Ishikawa (cell line): ENCODE data around the gene AMH.

Source experiments
- CEBPB ChIP-seq: IDR thresholded peaks from 2 replicates; pipeline ENCODE4 v1.6.1; 2012
- CREB1 ChIP-seq: IDR thresholded peaks from 2 replicates; pipeline ENCODE4 v1.6.1; 2012; ENCODE audit warnings: low read depth
- EGR1 ChIP-seq: IDR thresholded peaks from 2 replicates; pipeline ENCODE4 v1.6.1; 2012
- EP300 ChIP-seq: IDR thresholded peaks from 2 replicates; pipeline ENCODE4 v1.6.1; 2012; ENCODE audit warnings: borderline replicate concordance
- FOXM1 ChIP-seq: IDR thresholded peaks from 2 replicates; pipeline ENCODE4 v1.6.1; 2012; ENCODE audit warnings: low read depth, borderline replicate concordance
- MAX ChIP-seq: IDR thresholded peaks from 2 replicates; pipeline ENCODE4 v1.6.1; 2012
- NFIC ChIP-seq: IDR thresholded peaks from 2 replicates; pipeline ENCODE4 v1.6.1; 2012
- RAD21 ChIP-seq: IDR thresholded peaks from 2 replicates; pipeline ENCODE4 v1.6.1; 2012; ENCODE audit warnings: low read depth
- REST ChIP-seq: IDR thresholded peaks from 2 replicates; pipeline ENCODE4 v1.6.1; 2012; ENCODE audit warnings: low read depth, mild to moderate bottlenecking
- TAF1 ChIP-seq: IDR thresholded peaks from 2 replicates; pipeline ENCODE4 v1.6.1; 2012; ENCODE audit warnings: low read depth, mild to moderate bottlenecking
- TCF12 ChIP-seq: IDR thresholded peaks from 2 replicates; pipeline ENCODE4 v1.6.1; 2012; ENCODE audit warnings: low read depth
- TEAD4 ChIP-seq: IDR thresholded peaks from 2 replicates; pipeline ENCODE4 v1.6.1; 2012
- USF1 ChIP-seq: IDR thresholded peaks from 2 replicates; pipeline ENCODE4 v1.6.1; 2012
- YY1 ChIP-seq: IDR thresholded peaks from 2 replicates; pipeline ENCODE4 v1.6.1; 2012; ENCODE audit warnings: low read depth
- ZBTB7A ChIP-seq: IDR thresholded peaks from 2 replicates; pipeline ENCODE4 v1.6.1; 2012; ENCODE audit warnings: low read depth

AMH gene

GRCh38 chr19:2223391-2223790 lies 25.7 kb upstream of the AMH start:
- TF ChIP-seq TCF12 (no peak), EP300 (no peak), REST (no peak), USF1 (no peak), TAF1 (no peak), FOXM1 (no peak), CEBPB (no peak), NFIC (no peak), ZBTB7A (no peak)

GRCh38 chr19:2223959-2224358 lies 25.2 kb upstream of the AMH start:
- TF ChIP-seq EP300 (no peak), MAX (no peak), EGR1 (no peak), CREB1 (no peak), TEAD4 (no peak), REST (no peak), NFIC (no peak), ZBTB7A (no peak), TAF1 (no peak), USF1 (no peak), CEBPB (no peak), YY1 (no peak), TCF12 (no peak), RAD21 (no peak), FOXM1 (no peak)

- TF ChIP-seq NFIC, result no peak
- no peak for TF ChIP-seq TCF12
- TF ChIP-seq YY1, result no peak
- no peak for TF ChIP-seq TEAD4
- no peak for TF ChIP-seq CREB1
Measured at GRCh38 chr19:2224754-2225349, 24.3 kb upstream of the AMH start.

GRCh38 chr19:2225415-2226050 lies 23.6 kb upstream of the AMH start:
- TF ChIP-seq ZBTB7A, result no peak
- no peak for TF ChIP-seq EGR1
- TF ChIP-seq NFIC, result no peak
- no peak for TF ChIP-seq USF1
- TF ChIP-seq CEBPB, result no peak
- no peak for TF ChIP-seq RAD21
- TF ChIP-seq MAX, result no peak
- TF ChIP-seq EP300, result no peak
- TF ChIP-seq TEAD4, result no peak
- no peak for TF ChIP-seq FOXM1
- no peak for TF ChIP-seq TCF12
- no peak for TF ChIP-seq TAF1
- no peak for TF ChIP-seq YY1
- no peak for TF ChIP-seq REST
- no peak for TF ChIP-seq CREB1
